ENCODE data around the gene FJX1.

FJX1 gene

DNA sequence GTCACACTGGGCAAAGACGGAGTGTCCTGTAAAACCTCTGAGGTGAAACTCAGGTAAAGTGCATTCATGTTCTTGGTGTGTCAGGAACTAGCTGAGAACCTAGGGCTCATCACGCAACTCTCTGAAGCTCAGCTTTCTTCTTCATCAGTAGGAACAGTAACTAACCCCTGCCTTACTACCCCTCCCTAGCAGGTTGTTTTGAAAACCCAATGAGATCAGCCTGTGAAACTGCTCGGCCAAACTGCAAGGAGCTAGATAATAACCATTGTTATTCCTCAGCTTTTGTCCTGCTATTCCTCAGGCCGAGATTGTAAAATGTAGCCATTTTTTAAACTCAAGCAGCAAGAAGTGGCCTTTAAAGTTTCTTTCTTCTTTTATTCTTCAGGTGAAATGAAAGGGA is 9.8 kb upstream of the FJX1 start:
- no peak for DNase-seq (ENCODE audit: low read depth)

DNA sequence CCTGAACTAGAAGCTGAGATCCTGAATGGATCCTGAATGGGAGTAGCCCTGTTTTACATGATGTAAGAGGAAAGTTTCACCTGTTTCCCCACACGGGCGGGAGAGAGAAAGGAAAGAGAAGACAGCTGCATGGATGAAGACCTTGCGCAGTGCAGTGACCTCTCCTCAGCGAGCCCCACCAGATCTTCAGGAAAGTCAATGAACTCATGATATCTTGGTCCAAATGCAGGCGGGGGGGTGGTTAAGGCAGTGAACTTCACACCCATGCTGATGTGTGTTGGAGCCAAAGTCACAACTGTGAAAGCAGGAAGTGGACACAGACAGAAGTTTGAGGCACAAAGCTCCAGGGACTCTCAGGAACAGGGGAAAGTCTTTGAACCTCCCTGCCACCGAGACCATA is 8.6 kb upstream of the FJX1 start:
- DNase-seq (ENCODE audit: low read depth): no peak

DNA sequence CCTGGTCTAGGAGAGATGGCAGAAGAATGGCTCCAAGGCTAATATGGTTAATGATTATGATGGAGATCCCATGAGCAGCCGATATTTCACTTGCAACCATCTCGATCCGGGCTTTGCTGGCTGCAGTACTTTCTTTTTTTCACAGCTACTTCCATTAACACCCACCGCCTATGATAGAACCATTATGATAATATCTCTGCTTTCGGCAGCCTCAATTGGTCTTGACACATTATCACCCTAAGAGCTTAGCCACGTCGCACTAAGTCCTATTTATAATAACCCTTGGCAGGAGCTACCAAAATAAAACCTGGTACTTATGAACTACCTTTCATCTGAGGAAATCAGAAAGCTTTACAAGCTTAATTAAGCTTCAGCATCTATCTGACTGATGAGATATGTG is 7.6 kb upstream of the FJX1 start:
- DNase-seq (ENCODE audit: low read depth): no peak

DNA sequence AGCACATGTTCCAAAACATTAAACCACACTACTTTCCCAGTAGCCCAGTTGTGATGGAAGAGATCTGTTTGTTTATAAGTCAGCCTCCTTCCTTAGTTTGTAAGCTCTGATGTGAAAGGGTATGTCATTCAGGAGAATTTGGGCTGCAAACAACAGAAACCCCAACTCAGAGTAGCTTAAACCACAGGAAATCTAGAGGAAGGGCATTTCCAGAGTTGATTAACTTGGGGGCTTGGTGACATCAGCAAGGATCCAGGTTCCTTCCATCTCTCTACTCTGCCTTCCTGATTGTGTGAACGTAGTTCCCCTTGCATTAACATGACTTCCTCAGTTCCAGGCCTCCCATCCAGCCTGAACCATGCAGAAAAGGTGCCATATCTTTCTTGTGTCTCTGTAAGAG is 6.5 kb upstream of the FJX1 start:
- no peak for DNase-seq (ENCODE audit: low read depth)

DNA sequence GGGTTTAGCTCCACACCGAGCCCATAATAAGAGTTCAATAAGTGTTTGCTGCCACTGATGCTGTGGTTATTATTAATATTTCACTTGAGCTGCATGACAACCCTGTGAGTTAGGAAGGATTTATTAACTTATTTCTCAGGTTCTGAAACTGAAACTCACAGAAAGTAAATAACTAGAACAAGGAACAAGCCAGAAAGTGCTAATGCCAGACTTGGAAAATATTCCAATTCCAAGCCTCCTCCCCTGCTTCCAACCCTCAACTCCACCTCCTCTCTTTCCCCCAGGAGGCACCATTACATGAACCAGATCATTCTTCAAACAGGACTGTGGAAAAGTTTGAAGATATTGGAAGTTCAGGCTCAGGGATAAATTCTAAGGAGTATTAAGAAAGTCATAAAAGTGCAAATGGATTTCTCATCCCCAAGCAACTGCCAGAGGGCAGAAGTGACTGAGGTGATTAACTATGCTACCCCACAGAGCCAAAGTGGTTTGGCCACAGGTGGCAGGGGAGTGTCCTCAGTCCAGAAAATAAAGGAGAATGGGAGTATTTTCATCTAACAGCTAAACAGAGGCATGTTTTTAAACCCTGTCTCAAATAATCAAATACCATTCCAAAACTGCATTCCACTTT is 3.2 kb upstream of the FJX1 start:
- DNase-seq (ENCODE audit: low read depth): no peak

DNA sequence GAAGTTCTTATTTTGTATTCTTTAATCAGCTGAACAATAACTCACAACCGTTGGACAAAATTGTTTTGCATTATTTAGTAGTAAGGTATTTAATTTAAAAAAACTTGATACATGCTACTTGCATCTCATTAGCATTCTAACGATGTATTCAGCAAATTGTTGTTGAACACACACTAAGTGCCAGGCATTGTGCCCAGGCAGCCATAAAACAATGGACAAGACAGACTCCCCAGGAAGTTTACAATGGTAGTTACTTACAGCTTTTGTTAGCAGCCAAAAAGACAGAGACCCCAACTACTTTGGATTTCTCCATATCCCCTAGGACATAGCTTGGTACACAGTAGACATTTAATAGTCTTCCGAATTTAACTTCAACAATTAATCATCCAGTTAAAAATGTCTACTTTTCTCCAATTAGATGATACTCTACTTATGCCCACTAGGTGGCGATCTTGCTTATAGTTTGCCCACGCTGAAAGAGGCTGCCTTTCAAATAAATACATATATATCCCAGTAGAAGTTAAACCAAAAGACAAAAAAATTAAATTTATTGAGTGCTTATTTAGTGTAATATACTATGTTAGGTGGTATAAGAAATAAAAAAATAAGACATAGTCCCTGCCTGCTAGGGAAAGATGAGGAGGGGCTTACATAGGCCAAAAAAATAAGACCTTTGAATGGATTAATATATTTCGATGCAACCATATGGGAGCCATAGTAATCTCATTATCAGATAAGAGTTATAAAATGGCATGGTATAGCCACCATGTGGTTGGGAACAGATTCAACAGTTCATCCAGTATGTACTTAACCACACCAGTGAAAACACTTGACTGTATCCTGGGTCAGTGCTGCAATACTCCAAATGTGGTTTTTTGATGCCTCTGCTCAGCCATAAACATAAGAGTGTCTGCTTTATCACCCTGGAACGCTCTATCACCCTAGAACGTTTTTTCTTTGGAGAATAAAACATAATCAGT is 2.0 kb upstream of the FJX1 start:
- no peak for DNase-seq (ENCODE audit: low read depth)

DNA sequence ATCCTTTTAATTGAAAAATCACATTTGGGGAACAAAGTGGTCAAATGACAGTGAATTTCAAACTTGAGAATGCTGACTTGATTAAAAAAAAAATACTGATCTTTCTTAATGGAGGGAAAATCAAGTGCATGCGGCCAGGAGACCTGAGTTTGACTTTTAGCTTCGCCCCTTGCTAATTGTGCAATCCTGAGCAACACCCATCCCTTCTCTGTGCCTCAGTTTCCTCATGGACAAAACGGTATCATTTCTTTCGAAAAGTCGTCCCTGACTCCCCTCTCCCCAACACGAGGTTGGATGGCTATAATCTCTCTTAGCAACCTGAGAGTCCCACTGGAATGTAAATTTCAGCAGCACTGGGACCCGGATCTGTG is 959 bp upstream of the FJX1 start:
- no peak for DNase-seq (ENCODE audit: low read depth)

DNA sequence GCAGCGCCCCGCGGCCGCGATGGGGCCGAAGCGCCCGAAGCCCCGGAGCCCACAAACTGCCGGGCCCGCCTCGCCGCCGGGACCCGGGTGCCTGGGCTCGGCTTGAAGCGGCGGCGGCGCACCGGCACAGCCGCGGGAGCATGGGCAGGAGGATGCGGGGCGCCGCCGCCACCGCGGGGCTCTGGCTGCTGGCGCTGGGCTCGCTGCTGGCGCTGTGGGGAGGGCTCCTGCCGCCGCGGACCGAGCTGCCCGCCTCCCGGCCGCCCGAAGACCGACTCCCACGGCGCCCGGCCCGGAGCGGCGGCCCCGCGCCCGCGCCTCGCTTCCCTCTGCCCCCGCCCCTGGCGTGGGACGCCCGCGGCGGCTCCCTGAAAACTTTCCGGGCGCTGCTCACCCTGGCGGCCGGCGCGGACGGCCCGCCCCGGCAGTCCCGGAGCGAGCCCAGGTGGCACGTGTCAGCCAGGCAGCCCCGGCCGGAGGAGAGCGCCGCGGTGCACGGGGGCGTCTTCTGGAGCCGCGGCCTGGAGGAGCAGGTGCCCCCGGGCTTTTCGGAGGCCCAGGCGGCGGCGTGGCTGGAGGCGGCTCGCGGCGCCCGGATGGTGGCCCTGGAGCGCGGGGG is 346 bp downstream of the FJX1 start:
- no peak for DNase-seq (ENCODE audit: low read depth)

DNA sequence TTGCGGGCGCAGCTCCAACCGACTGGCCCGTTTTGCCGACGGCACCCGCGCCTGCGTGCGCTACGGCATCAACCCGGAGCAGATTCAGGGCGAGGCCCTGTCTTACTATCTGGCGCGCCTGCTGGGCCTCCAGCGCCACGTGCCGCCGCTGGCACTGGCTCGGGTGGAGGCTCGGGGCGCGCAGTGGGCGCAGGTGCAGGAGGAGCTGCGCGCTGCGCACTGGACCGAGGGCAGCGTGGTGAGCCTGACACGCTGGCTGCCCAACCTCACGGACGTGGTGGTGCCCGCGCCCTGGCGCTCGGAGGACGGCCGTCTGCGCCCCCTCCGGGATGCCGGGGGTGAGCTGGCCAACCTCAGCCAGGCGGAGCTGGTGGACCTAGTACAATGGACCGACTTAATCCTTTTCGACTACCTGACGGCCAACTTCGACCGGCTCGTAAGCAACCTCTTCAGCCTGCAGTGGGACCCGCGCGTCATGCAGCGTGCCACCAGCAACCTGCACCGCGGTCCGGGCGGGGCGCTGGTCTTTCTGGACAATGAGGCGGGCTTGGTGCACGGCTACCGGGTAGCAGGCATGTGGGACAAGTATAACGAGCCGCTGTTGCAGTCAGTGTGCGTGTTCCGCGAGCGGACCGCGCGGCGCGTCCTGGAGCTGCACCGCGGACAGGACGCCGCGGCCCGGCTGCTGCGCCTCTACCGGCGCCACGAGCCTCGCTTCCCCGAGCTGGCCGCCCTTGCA is 1.0 kb downstream of the FJX1 start:
- no peak for DNase-seq (ENCODE audit: low read depth)

DNA sequence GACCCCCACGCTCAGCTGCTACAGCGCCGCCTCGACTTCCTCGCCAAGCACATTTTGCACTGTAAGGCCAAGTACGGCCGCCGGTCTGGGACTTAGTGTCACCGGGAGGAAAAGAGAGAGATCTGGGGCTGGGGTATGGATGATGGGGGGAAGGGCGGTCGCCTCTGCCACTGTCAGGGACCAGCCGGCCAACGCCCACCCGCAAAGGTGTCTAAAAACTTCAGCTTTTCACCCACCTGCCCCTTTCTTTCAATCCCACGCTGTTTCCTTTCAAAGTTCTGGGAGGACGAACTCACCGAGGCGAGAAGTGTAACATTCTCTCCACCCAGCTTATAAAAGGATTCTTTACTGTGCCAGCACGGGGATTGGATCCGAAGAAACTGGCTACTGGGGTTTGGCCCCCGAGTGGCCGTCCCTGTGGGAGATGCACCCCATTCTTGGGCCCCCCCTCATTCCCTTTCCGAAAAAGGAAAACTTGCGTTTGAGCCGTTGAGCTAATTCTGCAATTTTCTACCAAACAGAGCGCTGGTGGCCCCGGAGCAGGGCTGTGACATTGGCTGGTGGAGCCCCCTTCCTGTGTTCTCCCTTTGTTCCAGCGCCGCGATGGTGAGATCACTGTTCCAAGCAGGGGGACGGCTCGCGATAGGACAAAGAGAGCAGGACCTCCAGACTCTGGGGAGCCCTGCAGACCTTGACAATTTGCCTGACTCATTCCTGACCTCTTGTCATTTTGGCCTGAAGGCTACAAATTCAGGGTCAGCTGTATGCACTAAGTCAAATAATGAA is 1.8 kb downstream of the FJX1 start:
- no peak for DNase-seq (ENCODE audit: low read depth)

DNA sequence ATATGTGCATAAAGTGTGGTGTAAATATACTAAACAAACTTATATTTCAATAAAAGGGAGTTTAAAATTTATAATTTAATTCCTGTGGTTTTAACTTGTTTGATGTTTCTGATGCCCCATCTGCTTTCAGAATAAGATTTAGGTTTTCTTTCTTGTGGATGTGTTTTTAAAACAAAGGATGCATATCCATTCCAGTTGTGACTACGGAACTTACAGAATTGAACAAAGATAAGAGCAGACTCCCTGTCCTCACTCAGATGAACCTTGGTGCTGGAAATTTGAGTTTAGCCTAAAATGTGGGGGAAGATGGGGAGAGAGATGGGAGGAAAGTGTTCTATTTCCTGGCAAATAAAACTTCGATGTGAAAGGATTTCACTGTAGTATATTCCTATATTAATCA is 2.5 kb downstream of the FJX1 start:
- DNase-seq (ENCODE audit: low read depth): no peak

DNA sequence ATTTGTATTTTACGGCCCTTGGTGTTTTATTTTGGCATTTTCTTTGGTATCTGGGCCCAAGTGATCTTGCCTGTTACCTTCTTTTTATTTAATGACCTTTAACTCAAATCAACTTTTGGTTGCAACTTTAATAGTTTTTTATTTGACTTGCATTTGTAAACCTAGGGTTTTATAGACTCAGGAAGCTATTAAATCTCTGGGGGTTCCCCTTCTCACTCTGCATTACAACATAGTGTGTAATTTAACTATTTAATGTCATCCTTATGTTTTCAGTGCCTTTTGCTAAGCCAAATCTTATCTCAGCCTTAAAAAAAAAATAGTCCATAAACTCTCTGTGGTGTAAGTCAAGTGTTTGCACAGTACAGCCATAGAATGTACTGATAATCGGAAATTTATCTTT is 3.4 kb downstream of the FJX1 start:
- no peak for DNase-seq (ENCODE audit: low read depth)

DNA sequence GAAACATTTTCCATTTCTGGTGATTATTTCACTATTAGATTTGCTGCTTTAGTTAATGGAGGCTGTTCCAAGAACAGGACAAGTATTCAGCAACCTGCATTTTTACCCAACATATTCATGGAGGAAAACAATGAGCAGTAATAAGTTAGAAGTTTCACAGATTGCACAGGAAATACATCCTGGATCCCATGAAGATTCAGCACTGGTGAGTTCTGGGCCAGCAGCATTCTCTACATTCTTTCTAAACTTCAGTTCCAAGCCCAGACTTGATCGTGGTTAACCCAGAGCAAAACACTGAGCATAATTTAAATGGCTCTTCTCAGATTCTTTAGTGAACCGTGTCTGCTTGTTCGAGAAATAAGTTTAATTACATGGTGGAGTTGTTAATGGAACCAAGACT is 3.8 kb downstream of the FJX1 start:
- DNase-seq (ENCODE audit: low read depth): peak; percentile 49

DNA sequence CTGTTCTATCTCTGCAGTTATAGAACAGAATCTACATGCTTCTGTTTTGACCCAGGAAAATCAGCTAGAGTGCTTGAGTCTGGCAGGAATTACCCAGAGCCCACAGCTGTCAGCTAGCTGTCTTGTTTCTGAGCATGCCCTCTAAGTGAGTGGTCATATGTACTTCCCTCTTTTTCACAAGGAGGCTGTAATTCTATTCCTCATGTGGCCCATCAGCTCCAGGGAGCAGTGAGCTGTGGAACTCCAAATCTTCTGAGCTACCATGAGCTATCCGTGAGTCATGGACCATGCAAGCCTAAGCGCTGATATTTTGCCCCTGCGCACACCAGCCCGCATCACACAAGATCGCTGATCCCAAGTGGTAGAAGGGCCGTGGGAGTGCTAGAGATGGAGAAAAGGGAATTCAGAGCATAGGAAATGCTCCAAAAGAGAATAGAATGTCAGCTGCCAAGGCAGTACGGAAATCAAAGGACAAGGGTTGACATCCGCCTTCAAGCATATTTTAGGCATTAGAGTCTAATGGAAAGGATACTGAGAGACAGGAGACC is 5.4 kb downstream of the FJX1 start:
- DNase-seq (ENCODE audit: low read depth): no peak

DNA sequence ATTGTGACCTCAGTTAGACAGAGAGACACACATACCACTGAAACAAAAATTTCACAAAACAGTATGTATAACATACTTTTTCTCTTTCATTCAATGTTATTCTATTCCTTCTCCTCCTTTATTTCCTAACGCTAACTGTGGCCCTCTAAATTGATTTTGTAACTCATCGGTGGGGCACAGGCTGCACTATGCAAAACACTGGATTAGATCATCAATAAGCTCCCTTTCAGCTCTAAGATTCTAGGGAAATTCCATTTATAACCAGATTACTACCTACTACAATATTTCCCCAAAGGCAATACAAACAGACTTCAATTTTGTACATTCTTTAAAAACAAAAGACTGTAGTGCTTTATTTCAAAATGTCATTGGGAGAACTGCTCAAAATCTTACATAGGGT is 6.1 kb downstream of the FJX1 start:
- DNase-seq (ENCODE audit: low read depth): no peak

DNA sequence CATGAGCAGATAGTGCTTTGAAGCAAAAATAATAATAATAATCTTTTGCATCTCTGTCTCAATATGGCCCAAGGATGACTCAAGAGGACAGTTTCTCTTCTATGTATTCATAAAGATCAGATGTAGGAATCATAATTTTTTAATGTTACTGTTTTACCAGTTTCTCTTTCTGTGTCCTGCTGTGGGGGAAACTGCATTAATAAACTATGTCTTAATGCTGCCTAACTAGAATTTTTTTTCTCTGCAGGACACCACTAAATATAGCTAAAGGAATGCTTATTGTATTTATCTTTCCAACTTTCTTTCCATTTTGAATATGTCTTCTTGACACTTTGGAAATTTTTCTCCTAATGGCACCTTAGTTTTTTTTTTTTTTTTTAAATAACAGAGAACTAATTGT is 6.5 kb downstream of the FJX1 start:
- no peak for DNase-seq (ENCODE audit: low read depth)

DNA sequence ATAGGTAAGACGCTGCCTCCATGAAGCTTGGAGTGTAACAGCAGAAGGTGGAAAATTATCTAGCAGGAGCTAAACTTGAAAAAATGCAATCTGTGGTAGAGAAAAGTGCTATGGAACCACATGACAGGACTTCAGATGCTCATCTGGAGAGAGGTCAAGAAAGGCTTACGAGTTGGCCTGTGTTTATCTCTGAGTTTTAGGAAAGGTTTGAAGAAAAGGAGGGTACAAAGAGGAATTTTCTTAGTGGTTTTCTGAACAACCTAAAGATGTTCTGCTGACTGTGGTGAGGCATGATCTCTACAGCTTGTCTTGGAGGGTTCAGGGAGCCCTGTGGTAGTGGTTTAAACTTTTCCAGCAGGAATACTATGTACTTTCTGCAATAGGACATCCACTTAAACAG is 8.2 kb downstream of the FJX1 start:
- DNase-seq (ENCODE audit: low read depth): no peak

DNA sequence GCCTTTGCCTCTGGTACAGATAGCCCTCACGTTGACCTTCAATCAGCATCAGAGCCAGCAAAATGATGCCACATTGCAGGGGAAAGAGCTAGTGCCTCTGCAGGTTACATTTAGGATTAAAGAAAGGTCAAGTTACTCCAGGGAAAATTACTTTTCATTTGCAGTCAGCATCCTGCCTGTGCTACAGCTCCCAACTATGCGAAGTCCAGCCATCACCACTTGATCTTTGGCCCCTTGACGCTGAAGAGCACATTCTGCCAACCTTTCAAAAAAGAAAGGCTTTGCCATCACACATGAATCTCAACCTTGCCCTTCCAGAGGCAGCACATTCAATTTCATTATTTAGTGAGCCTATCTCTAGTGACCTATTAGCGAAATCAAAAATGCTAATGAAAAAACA is 11.3 kb downstream of the FJX1 start:
- no peak for DNase-seq (ENCODE audit: low read depth)

DNA sequence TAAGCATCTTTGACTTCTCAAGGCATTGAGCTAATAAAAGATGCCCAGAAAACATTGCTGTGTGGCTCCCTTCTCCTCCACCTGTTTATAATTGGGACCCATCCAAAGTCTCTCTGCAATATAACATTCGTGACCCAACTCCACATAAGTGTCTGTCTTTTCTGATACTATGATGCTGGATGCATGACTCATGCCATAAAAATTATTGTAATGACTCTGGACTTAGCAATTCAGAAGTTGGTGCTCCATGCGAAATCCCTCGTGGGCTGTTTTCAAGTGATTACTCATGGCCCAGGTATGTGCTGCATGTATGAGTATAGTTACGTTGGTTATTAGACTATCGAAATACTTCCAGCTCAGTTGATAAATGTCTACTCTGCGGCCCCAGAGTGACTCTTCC is 11.7 kb downstream of the FJX1 start:
- DNase-seq (ENCODE audit: low read depth): peak; percentile 96

DNA sequence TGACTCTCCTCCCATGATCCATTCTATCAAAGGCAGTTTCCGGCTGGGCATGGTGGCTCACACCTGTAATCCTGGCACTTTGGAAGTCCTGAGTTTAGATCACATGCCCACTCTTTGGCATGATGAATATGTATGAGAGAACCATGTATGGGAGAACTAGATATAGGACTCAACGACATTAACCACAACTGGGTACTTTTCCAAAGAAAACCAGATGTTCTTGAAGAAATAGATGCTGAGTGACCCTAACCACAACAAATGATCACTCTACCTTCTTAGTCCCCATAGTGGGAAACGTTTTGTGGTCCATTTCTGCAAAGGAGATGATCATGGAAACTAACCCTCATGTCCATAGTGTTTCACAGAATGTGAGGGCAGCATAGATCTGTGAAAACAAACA is 13.6 kb downstream of the FJX1 start:
- no peak for DNase-seq (ENCODE audit: low read depth)

DNA sequence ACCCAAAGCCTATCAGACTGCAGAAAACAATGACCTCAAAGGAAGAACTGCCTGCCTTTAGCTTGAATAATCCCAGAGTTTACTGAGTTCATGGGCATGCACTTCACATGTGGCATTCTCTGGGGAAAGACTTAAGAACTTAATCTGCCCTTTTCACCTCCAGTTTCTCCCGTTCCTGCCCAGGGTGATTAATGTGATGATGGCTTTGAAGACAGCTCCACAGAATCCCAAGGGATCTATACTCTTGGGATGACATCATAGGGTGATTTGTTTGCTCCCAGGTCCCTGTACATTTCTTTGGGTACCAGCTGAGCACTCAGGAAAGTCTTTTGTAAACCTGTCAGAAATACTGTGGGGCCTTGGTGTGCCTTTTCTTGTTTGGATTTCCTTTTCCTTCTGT is 14.0 kb downstream of the FJX1 start:
- DNase-seq (ENCODE audit: low read depth): peak; percentile 47

All from GM04504 (cell line).